SJCRH30 (cell line): ENCODE measurements around the gene HAP1. TPM values are rescaled to one million over a fixed set of nuclear protein-coding genes. Genes with fewer than 3 reads are reported as not detected.

ENCODE experiments used
- DNase-seq, 2 experiments: peaks; one replicate each; pipeline ENCODE4 v3.0.0-alpha.2; 2015 to 2020
- H3K27ac ChIP-seq: fragments of 250-450 bp; sonication (Bioruptor Pico); 2 replicates; pipeline ENCODE4 v1.5.1; 2020; ENCODE audit warnings: mild to moderate bottlenecking, moderate library complexity
- H3K27me3 ChIP-seq: fragments of 250-450 bp; sonication (Bioruptor Pico); 2 replicates; pipeline ENCODE4 v1.5.1; 2020; ENCODE audit warnings: mild to moderate bottlenecking, moderate library complexity
- H3K36me3 ChIP-seq: fragments of 250-450 bp; sonication (Bioruptor Pico); 2 replicates; pipeline ENCODE4 v1.5.1; 2020; ENCODE audit warnings: mild to moderate bottlenecking, moderate library complexity
- H3K4me1 ChIP-seq: fragments of 250-450 bp; sonication (Bioruptor Pico); 2 replicates; pipeline ENCODE4 v1.5.1; 2020; ENCODE audit warnings: mild to moderate bottlenecking, moderate library complexity
- H3K4me3 ChIP-seq: fragments of 250-450 bp; sonication (Bioruptor Pico); 2 replicates; pipeline ENCODE4 v1.5.1; 2020; ENCODE audit warnings: mild to moderate bottlenecking, moderate library complexity
- H3K9me3 ChIP-seq: fragments of 250-450 bp; sonication (Bioruptor Pico); replicated peaks from 2 replicates; pipeline ENCODE4 v1.5.1; 2020; ENCODE audit warnings: mild to moderate bottlenecking, moderate library complexity
- total RNA-seq: library from RNA; depleted of rRNA; stranded (reverse); fragments of >200 nt; shearing (Covaris generic); gene quantifications from 2 replicates; pipeline ENCODE4 v1.2.3, GENCODE V29; 2014

The HAP1 gene
- total RNA-seq, 1 experiment from 2014 or later, result 0.10 TPM

DNA sequence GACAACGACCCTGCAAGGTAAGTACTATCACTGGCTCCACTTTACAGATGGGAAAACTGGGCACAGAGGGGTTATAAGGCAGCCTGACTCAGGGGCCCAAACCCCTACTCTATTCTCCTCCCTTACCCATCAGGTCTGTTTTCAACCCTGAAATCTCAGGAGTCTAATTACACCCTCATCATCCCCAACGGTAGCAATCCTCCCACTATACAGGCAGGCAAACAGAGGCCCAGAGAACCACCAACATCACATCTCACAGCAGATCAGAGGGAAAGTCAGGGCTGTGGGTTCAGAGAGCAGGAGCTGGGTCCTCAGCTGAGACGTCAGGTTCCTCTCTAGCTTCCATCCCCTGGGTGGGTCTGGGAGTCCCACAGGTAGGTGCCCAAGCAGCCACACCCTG is 35.5 kb upstream of the HAP1 start:
- Histone ChIP-seq H3K27me3 (no peaks in the 10 kb centered on the region), H3K9me3 (no peaks in the 10 kb centered on the region), H3K27ac (no peak overlapping the region), H3K4me1 (peaks cover 15% of the 10 kb centered on the region), H3K36me3 (no peaks in the 10 kb centered on the region), H3K4me3 (no peak overlapping the region)
- DNase-seq, result no peak

DNA sequence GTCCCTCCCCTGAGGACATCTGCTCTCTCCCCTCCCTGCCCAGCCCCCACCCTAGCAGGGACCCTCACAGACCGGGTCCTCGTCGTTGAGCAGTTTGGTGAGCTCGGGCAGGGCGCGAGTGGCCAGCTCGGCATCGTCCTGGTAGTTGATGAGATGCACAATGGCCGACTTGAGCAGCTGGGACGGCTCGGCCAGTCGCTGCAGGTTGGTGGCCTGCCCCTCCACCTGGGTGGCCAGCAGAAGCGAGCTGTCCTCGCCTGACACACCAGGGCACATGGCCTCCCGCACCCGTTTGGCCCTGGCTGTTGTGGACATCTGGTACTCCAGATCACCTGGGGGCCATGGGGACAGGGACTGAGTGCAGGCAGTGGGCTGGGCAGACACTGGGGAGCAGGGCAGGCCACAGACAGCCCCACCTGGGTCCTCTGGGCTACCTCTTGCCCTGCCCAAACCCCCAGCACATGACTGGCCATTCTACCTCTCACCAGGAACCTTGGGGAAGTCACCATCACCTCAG is 35.0 kb upstream of the HAP1 start:
- Histone ChIP-seq H3K27ac (no peak overlapping the region), H3K4me1 (peaks cover 15% of the 10 kb centered on the region), H3K9me3 (no peaks in the 10 kb centered on the region), H3K27me3 (no peaks in the 10 kb centered on the region), H3K36me3 (no peaks in the 10 kb centered on the region), H3K4me3 (no peak overlapping the region)
- no peak for DNase-seq

DNA sequence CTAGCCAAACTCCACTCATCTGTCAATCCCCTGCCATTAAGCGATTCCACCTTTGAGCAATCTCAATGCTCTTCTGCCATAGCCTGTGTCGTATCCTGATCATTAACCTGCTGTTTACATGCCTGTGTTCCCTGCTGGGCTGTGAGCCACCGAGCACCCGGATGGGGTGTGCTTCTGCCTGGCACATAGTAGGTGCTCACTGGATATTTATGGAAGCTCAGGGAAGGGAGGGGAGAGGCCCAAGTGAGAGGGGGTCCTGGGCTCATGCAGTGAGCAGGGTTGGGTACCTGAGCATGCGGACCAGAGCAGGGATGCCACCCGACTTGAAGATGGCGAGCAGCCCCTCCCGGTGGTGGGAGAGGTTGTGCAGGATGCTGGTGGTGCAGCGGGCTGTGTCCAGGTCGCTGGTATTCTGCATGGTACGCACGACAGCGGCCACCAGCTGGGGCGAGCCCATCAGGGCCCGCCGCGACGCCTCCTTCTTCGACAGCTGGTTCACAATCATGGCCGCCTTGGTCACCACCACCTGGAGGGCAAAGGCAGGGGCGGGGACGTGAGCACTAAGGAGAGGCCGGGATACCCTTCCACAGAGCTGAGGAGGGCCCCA is 34.3 kb upstream of the HAP1 start:
- H3K9me3 ChIP-seq, result no peaks in the 10 kb centered on the region
- no peak overlapping the region for H3K4me3 ChIP-seq
- H3K4me1 ChIP-seq, result peaks cover 13% of the 10 kb centered on the region
- H3K27me3 ChIP-seq, result no peaks in the 10 kb centered on the region
- H3K27ac ChIP-seq, result no peak overlapping the region
- H3K36me3 ChIP-seq, result no peaks in the 10 kb centered on the region
- DNase-seq, result no peak

DNA sequence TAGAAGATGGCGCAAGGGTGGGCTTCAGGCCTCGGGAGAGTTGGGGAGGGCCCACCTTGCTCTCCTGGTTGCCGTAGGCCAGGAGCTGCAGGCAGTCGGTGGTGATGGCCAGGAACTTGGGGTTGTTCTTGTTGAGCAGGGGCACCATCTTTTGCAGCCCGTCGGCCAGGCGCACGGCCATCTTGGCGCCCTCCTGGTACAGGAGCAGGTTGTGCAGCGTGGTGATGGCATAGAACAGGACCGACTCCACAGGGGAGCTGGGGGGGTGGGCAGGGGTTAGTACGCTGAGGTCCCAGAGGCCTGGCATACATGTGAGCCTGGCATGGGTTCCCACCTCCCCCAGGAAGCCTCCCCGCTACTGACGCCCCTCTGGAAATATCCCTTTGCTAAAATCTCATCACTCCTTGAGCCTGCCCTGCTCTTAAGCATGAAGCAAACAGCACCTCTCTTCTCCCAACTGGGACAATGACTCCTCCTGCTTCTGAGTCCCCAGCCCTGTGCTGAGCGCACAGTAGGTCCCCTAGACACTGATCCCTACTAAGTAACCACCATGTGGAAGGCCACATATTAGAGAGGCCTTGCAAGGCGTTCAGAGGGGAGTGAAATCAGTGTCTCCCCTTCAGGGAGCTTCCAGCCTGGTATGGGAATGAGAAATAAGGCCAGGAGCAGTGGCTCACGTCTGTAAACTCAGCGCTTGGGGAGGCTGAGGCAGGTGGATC is 33.0 kb upstream of the HAP1 start:
- no peaks in the 10 kb centered on the region for H3K27me3 ChIP-seq
- H3K9me3 ChIP-seq, result no peaks in the 10 kb centered on the region
- H3K4me3 ChIP-seq, result no peak overlapping the region
- no peak overlapping the region for H3K27ac ChIP-seq
- peaks cover 5% of the 10 kb centered on the region; the same call in 1 of the 2 replicates for H3K4me1 ChIP-seq
- no peaks in the 10 kb centered on the region for H3K36me3 ChIP-seq
- no peak for DNase-seq

DNA sequence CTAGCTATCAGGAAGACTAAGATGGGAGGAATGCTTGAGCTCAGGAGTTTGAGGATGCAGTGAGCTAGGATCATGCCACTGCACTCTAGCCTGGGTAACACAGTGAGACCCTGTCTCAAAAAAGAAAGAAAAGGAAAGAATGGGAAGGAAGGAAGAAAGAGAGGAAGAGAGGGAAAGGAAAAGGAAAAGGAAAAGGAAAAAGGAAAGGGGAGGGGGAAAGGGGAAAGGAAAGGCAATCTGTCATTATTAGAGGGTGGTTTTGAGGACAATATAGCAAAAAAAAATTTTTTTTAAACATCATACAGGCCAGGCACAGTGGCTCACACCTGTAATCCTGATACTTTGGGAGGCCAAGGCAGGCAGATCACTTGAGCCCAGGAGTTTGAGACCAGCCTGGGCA is 31.7 kb upstream of the HAP1 start:
- Histone ChIP-seq H3K9me3 (no peaks in the 10 kb centered on the region), H3K27ac (no peak overlapping the region), H3K4me3 (no peak overlapping the region), H3K36me3 (no peaks in the 10 kb centered on the region), H3K4me1 (peaks cover 5% of the 10 kb centered on the region; the same call in 1 of the 2 replicates), H3K27me3 (no peaks in the 10 kb centered on the region)
- DNase-seq, result no peak

DNA sequence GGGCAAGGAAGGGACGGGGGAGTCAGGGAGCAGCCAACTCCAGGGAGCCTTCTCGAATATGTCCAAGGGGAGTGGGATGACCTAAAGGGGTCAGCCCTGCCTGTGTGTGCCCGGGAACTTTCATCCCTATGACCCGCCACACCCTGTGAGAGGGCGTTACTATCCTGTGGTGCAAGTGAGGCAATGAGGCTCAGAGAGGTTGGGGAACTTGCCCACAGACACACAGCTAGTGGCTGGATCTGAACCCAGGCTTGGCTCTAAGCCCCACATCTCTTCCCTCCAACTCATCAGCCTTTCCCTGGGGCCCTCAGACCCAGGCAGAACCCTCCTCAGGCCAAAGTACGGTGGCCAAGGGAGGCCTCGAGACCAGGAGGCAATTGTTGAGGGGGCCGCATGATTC is 28.9 kb upstream of the HAP1 start:
- Histone ChIP-seq H3K27me3 (no peaks in the 10 kb centered on the region), H3K9me3 (no peaks in the 10 kb centered on the region), H3K4me1 (no peaks in the 10 kb centered on the region), H3K4me3 (no peak overlapping the region), H3K27ac (no peak overlapping the region), H3K36me3 (no peaks in the 10 kb centered on the region)
- DNase-seq, result no peak

DNA sequence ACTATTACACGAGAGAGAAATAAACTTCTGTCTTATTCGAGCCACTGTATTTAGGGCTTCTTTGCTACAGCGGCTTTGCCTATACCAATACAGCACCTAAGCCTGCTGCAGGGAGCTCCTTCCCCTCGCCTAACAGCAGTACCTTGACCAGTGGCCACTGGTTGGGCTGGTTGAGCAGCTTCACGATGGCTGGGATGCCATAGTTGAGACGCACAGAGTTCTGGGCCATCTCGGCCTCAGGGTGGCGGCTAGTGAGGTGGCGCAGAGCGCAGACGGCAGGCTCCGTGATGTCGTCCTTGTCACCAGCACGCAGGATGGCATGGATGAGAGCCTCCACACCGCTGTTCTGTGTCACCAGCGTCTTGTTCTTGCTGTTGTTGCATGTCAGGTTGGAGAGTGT is 28.4 kb upstream of the HAP1 start:
- Histone ChIP-seq H3K27ac (no peak overlapping the region), H3K27me3 (no peaks in the 10 kb centered on the region), H3K36me3 (no peaks in the 10 kb centered on the region), H3K9me3 (no peaks in the 10 kb centered on the region), H3K4me1 (no peaks in the 10 kb centered on the region), H3K4me3 (no peak overlapping the region)
- no peak for DNase-seq

DNA sequence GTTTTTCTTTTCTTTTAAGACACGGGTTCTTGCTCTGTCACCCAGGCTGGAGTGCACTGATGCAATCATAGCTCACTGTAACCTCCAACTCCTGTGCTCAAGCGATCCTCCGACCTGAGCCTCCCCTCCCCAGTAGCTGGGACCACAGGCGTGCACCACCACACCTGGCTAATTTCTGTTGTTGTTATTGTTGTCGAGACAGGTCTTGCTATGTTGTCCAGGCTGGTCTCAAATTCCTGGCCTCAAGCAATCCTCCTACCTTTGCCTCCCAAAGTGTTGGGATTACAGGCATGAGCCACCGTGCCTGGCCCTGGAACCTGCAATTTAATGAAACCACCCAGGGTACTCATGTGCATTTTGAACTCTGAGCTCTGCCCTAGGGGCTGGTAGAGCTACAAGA is 27.9 kb upstream of the HAP1 start:
- H3K36me3 ChIP-seq, result no peaks in the 10 kb centered on the region
- no peak overlapping the region for H3K27ac ChIP-seq
- no peaks in the 10 kb centered on the region for H3K27me3 ChIP-seq
- no peaks in the 10 kb centered on the region for H3K4me1 ChIP-seq
- no peaks in the 10 kb centered on the region for H3K9me3 ChIP-seq
- H3K4me3 ChIP-seq, result no peak overlapping the region
- DNase-seq, result no peak

DNA sequence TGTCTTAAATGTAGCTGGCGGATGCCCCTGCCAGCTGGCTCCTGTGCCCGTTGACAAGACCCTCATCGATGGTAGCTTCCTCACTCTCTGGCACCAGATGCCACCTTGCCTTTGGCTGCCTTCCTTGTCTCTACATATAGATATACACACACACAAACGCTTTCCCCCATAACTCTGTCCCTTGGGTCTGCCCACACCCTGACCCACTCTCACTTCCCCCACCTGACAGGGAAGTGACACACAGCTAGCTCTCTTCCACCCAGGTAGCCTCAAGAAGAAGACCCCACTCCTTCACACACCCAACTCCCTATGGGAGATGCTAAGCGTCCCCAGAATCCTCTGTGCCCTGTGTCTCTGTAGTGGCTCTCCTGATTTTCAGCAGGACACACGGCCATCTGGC is 26.4 kb upstream of the HAP1 start:
- Histone ChIP-seq H3K4me1 (no peaks in the 10 kb centered on the region), H3K27ac (no peak overlapping the region), H3K27me3 (no peaks in the 10 kb centered on the region), H3K9me3 (no peaks in the 10 kb centered on the region), H3K4me3 (no peak overlapping the region), H3K36me3 (no peaks in the 10 kb centered on the region)
- no peak for DNase-seq

DNA sequence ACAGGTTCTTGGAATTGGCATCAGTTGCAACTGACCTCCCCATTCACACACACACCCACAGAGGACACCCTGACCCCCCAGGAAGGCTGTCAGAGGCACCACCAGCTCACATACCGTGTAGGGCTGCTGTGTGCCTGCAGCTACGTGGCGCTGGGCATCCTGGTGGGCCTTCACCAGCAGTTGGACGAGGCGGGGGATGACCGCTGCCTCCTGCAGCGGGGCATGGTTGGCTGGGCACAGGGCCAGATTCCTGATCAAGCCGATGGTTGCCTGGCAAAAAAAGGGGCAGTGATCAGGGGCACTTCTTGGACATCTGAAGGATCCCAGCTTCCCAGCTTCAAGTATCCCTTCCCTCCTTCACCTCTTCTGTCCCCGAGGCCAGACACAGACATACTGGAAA is 24.2 kb upstream of the HAP1 start:
- no peak overlapping the region for H3K27ac ChIP-seq
- no peak for DNase-seq
- H3K27me3 ChIP-seq, result no peaks in the 10 kb centered on the region
- no peaks in the 10 kb centered on the region for H3K36me3 ChIP-seq
- H3K9me3 ChIP-seq, result no peaks in the 10 kb centered on the region
- no peak overlapping the region for H3K4me3 ChIP-seq
- H3K4me1 ChIP-seq, result no peaks in the 10 kb centered on the region

DNA sequence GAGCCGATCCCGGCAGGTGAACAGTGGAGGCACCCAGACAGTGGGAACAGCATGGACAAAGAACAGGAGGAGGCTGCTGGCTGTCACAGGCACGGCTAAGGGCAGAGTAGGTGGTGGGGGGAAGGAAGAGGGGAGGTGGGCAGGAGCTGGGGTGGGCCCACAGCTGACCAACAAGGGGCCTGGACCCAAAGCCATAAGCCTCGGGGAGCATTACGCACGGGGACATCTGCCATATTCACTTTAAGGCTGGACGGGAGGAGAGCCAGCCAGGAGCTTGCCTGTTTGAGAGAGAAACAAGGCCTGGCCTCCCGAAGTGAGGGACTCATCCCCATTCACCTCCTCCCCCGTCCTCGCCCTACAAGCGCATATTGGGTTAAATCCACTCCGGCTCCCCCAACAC is 19.6 kb upstream of the HAP1 start:
- no peak for DNase-seq
- no peak overlapping the region for H3K4me3 ChIP-seq
- no peaks in the 10 kb centered on the region for H3K4me1 ChIP-seq
- no peaks in the 10 kb centered on the region for H3K27me3 ChIP-seq
- no peaks in the 10 kb centered on the region for H3K9me3 ChIP-seq
- no peak overlapping the region for H3K27ac ChIP-seq
- H3K36me3 ChIP-seq, result no peaks in the 10 kb centered on the region

DNA sequence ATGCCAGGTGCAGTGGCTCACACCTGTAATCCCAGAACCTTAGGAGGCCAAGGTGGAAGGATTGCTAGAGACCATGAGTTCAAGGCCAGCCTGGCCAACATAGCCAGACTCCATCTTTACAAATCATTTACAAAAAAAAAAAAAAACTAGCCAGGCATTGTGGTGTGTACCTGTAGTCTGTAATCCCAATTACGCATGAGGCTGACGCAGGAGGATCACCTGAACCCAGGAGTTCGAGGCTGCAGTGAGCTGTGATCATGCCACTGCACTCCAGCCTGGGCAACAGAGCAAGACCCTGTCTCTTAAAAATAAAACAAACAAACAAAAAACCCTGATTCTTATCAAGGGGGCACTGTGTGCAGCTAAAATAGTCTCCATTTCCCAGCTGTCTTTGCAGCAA is 16.8 kb upstream of the HAP1 start:
- Histone ChIP-seq H3K4me3 (no peak overlapping the region), H3K27me3 (no peaks in the 10 kb centered on the region), H3K4me1 (no peaks in the 10 kb centered on the region), H3K9me3 (no peaks in the 10 kb centered on the region), H3K36me3 (no peaks in the 10 kb centered on the region), H3K27ac (no peak overlapping the region)
- DNase-seq, result no peak

DNA sequence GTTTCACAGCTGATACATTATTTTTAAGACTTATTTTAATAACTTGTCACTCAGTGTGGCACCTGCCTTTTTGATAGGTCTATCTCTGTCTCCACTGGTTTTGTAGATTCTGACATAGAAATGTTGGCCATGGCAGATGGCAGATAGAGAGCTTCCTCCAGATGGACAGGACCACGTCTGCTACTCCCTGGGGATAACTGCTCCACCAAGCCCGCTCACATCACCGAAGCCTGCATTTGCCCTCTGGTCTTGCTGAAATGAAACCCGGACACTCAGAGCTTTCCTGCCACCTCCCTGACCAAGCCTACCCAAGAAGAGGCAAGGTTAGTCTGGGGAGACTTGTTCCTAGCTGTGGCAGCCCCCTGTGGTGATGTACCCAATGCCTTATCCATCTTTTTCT is 16.4 kb upstream of the HAP1 start:
- Histone ChIP-seq H3K4me3 (no peak overlapping the region), H3K4me1 (no peaks in the 10 kb centered on the region), H3K27me3 (no peaks in the 10 kb centered on the region), H3K36me3 (no peaks in the 10 kb centered on the region), H3K9me3 (no peaks in the 10 kb centered on the region), H3K27ac (no peak overlapping the region)
- no peak for DNase-seq

DNA sequence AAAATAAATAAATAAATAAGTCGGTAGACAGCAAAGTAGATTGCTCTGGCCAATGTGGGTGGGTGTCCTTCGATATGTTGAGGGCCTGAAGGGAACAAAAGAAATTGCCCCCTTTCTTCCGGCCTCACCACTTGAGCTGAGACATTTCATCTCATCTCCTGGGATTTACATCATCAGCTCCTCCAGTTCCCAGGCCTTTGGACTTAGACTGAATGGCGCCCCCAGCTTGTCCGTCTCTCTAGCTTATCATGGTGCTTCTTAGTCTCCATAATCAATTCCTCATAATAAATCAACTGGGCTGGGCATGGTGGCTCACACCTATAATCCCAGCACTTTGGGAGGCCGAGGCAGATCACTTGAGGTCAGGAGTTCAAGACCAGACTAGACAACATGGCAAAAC is 13.8 kb upstream of the HAP1 start:
- H3K4me3 ChIP-seq, result no peak overlapping the region
- H3K9me3 ChIP-seq, result no peaks in the 10 kb centered on the region
- H3K4me1 ChIP-seq, result no peaks in the 10 kb centered on the region
- H3K27ac ChIP-seq, result no peak overlapping the region
- no peaks in the 10 kb centered on the region for H3K27me3 ChIP-seq
- no peaks in the 10 kb centered on the region for H3K36me3 ChIP-seq
- no peak for DNase-seq

DNA sequence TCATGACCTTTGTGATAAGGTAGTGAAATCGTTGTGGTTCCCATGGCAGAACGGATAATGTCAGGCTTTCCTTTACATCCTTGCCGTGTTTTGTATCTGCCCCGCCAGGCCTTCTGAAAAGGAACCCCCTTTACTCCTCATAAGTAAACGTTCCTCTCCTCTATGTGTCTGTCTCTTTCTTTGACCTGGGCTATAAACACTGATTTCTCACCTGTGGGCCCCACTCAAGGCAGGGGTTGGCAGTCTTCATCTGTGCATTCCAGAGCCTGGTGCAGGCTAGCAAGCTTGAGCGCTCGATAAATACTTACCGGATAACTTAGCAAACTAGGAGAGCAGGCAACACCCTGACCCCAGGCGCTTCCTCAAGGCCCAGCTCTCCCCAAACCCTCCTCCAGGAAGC is 7.3 kb upstream of the HAP1 start:
- no peaks in the 10 kb centered on the region for H3K36me3 ChIP-seq
- H3K9me3 ChIP-seq, result no peaks in the 10 kb centered on the region
- DNase-seq, result no peak
- no peak overlapping the region for H3K4me3 ChIP-seq
- H3K27me3 ChIP-seq, result peaks cover 5% of the 10 kb centered on the region; the same call in 1 of the 2 replicates
- H3K4me1 ChIP-seq, result peaks cover 7% of the 10 kb centered on the region
- no peak overlapping the region for H3K27ac ChIP-seq

DNA sequence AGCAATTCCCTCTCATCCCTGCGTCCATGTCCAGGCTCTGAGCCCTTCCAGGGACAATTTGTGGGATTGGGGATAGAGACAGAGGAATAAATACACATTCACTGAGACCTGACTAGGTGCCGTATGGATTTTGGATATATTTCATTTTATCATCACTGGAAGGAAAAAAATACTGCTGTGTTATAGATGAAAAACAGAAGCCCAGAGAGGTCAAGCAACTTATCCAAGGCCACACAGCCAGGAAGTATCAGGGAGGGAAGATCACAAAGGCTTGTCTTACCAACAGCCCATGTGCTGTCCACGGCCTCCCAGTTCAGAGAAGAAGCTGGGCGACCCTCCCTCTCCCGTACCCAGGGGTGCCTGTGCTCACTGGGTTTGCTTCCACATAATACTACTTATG is 6.1 kb upstream of the HAP1 start:
- DNase-seq, result no peak
- Histone ChIP-seq H3K27me3 (peaks cover 10% of the 10 kb centered on the region), H3K9me3 (no peaks in the 10 kb centered on the region), H3K36me3 (no peaks in the 10 kb centered on the region), H3K4me3 (no peak overlapping the region), H3K27ac (no peak overlapping the region), H3K4me1 (peaks cover 7% of the 10 kb centered on the region)
